ENCODE results near the gene ARID2. TPM values are rescaled to one million over a fixed set of nuclear protein-coding genes. Genes with fewer than 3 reads are reported as not detected.

Gene ARID2
- total RNA-seq, 1 donor from 2014 or later: 15.7 TPM

- TF ChIP-seq, protein P1, sequence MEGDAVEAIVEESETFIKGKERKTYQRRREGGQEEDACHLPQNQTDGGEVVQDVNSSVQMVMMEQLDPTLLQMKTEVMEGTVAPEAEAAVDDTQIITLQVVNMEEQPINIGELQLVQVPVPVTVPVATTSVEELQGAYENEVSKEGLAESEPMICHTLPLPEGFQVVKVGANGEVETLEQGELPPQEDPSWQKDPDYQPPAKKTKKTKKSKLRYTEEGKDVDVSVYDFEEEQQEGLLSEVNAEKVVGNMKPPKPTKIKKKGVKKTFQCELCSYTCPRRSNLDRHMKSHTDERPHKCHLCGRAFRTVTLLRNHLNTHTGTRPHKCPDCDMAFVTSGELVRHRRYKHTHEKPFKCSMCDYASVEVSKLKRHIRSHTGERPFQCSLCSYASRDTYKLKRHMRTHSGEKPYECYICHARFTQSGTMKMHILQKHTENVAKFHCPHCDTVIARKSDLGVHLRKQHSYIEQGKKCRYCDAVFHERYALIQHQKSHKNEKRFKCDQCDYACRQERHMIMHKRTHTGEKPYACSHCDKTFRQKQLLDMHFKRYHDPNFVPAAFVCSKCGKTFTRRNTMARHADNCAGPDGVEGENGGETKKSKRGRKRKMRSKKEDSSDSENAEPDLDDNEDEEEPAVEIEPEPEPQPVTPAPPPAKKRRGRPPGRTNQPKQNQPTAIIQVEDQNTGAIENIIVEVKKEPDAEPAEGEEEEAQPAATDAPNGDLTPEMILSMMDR (IDR thresholded peaks at IDR 0.05; ENCODE audit: borderline replicate concordance): no peak
- intact Hi-C loops (cut with micrococcal nuclease): no loop called here
- no peak overlapping the region for H3K4me3 ChIP-seq
- no peaks in the 10 kb centered on the region for H3K36me3 ChIP-seq
- peaks cover 29% of the 10 kb centered on the region for H3K4me1 ChIP-seq
- H3K9me3 ChIP-seq (replicated peaks): no peaks in the 10 kb centered on the region
- no peak overlapping the region for H3K27ac ChIP-seq (replicated peaks)
- H3K27me3 ChIP-seq (ENCODE audit: low read depth): no peaks in the 10 kb centered on the region
- DNase-seq: no peak
These were observed 20.6 kb upstream of the ARID2 start for GRCh38 chr12:45708901-45709300.

- TF ChIP-seq, protein P1 (IDR thresholded peaks at IDR 0.05; ENCODE audit: borderline replicate concordance): no peak
- Histone ChIP-seq H3K27me3 (ENCODE audit: low read depth) (no peaks in the 10 kb centered on the region), H3K36me3 (no peaks in the 10 kb centered on the region), H3K9me3 (replicated peaks) (no peaks in the 10 kb centered on the region), H3K4me3 (no peak overlapping the region), H3K4me1 (peaks cover 18% of the 10 kb centered on the region), H3K27ac (replicated peaks) (no peak overlapping the region)
- intact Hi-C loops (cut with micrococcal nuclease): no loop called here
- DNase-seq: no peak
These were observed 17.2 kb upstream of the ARID2 start for GRCh38 chr12:45712319-45712718.

- H3K27me3 ChIP-seq (ENCODE audit: low read depth): no peaks in the 10 kb centered on the region
- H3K36me3 ChIP-seq: no peaks in the 10 kb centered on the region
- DNase-seq: no peak
- H3K4me1 ChIP-seq: peaks cover 19% of the 10 kb centered on the region
- no peak overlapping the region for H3K27ac ChIP-seq (replicated peaks)
- intact Hi-C loops (cut with micrococcal nuclease): no loop called here
- TF ChIP-seq, protein P1 (IDR thresholded peaks at IDR 0.05; ENCODE audit: borderline replicate concordance): no peak
- H3K4me3 ChIP-seq: no peak overlapping the region
- H3K9me3 ChIP-seq (replicated peaks): no peaks in the 10 kb centered on the region
These were observed 16.4 kb upstream of the ARID2 start for GRCh38 chr12:45713078-45713477.

GRCh38 chr12:45718306-45718705 lies 11.2 kb upstream of the ARID2 start:
- Histone ChIP-seq H3K4me3 (no peak overlapping the region), H3K27ac (replicated peaks) (no peak overlapping the region), H3K27me3 (ENCODE audit: low read depth) (no peaks in the 10 kb centered on the region), H3K9me3 (replicated peaks) (no peaks in the 10 kb centered on the region), H3K36me3 (no peaks in the 10 kb centered on the region), H3K4me1 (peaks cover 63% of the 10 kb centered on the region)
- TF ChIP-seq, protein P1 (IDR thresholded peaks at IDR 0.05; ENCODE audit: borderline replicate concordance): no peak
- intact Hi-C loops (cut with micrococcal nuclease): no loop called here
- no peak for DNase-seq

GRCh38 chr12:45720069-45720468 lies 9.4 kb upstream of the ARID2 start:
- intact Hi-C loops (cut with micrococcal nuclease): no loop called here
- Histone ChIP-seq H3K9me3 (replicated peaks) (no peaks in the 10 kb centered on the region), H3K4me1 (peaks cover 70% of the 10 kb centered on the region), H3K4me3 (no peak overlapping the region), H3K27ac (replicated peaks) (no peak overlapping the region), H3K27me3 (ENCODE audit: low read depth) (no peaks in the 10 kb centered on the region), H3K36me3 (no peaks in the 10 kb centered on the region)
- TF ChIP-seq, protein P1 (IDR thresholded peaks at IDR 0.05; ENCODE audit: borderline replicate concordance): no peak
- DNase-seq: no peak

- TF ChIP-seq, protein P1 (IDR thresholded peaks at IDR 0.05; ENCODE audit: borderline replicate concordance): no peak
- intact Hi-C loops (cut with micrococcal nuclease): no loop called here
- Histone ChIP-seq H3K9me3 (replicated peaks) (no peaks in the 10 kb centered on the region), H3K4me1 (peaks cover 73% of the 10 kb centered on the region), H3K27ac (replicated peaks) (no peak overlapping the region), H3K36me3 (no peaks in the 10 kb centered on the region), H3K4me3 (no peak overlapping the region), H3K27me3 (ENCODE audit: low read depth) (no peaks in the 10 kb centered on the region)
- no peak for DNase-seq
These were observed 8.1 kb upstream of the ARID2 start for GRCh38 chr12:45721369-45721768.
